HG03139 (cell line): ENCODE measurements around the gene S100A7A.
"Not testable (repeated sequence)": the region's sequence is repeated elsewhere in the genome, so short reads cannot be mapped to it uniquely, and the experiment has no call there.

Experiments
- ATAC-seq: cut with Tn5 transposase; IDR thresholded peaks from one replicate; pipeline ENCODE4 v1.9.1; 2021; ENCODE audit not compliant: unreplicated experiment

Gene S100A7A

GRCh38 chr1:153422450-153423068 is 6.2 kb downstream of the S100A7A start:
- no peak for ATAC-seq

- no peak for ATAC-seq
These were observed 10.5 kb downstream of the S100A7A start for GRCh38 chr1:153426809-153427208.

GRCh38 chr1:153428073-153428638 is 11.8 kb downstream of the S100A7A start:
- ATAC-seq = no peak

DNA sequence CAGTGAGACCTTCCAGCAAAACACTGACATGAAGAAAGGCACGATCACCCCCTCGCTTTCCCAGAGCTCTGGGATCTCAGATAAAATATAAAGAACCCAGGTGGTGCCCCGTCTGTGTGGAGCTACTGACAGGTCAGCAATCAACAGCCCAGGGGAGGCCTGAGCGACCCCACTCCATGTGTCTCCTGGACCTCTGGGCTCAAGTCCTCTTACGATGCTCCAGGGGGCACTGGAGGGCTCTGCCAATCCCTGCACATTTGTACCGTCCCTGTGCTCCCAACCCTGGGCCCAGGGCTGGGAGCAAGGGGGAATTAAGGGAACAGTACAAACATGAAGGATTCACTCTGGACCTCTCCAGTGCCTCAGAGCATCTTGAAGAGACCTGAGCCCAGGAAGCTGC is 12.5 kb downstream of the S100A7A start:
- ATAC-seq = no peak

DNA sequence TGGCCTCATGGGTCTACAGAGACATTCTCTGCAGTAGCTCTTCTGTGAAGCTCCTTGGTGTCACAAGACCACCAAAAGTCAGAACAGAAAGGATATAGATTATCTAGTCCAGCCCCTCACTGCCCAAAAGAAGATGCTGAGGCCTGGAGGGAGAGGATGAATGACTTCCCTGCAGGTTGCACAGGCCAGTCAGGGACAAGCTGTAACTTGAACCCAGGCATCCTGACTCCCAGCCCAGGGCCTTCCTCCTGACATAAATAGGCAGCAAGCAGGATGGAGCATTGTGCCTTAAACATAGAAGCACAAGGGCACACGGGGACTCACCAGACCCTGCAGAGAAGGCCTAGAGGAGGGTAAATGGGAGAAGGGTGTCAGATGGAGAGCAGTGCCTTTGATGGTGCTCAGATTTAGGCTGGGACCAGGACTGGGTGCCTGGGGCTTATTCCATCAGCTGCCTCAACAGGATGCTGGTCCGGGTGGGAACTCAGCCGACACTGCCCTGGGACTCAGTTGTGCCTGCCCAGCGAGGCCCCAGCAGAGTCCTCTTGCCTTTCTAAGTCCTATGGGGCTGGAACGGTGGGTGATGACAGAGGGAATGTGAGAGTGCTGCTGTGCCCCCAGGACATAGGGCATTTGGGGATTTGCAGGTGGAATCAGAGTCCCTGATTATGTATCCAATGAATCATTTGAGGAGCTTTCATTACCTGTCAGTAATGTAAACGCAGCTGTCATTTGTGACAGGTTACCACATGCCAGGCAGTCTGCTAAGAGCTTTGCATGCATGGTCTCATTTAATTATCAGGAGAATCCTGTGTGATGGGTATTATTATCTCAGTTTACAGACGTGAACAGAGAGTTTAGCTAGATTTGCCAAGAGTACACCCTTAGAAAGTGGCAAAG is 13.2 kb downstream of the S100A7A start:
- no peak for ATAC-seq

GRCh38 chr1:153430166-153430553 is 13.8 kb downstream of the S100A7A start:
- ATAC-seq = no peak

DNA sequence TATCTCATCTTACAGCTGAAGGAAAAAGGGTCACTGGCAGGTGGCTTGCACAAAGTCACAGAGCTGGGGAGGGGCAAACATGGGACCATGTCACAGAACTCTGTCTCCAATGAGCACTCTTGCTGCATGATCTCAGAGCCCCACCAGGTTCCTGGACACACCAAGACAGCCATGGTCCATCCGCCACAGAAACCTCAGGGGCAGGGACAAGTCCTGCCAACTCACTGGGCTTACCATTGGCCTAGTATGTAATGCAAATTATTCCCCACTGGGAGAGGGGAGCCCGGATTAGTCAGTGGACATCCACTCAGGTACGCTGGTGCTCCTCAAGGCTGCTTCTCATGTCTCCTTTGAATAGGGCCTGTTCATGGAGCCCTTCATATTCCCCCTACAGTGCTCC is 14.2 kb downstream of the S100A7A start:
- ATAC-seq = no peak

DNA sequence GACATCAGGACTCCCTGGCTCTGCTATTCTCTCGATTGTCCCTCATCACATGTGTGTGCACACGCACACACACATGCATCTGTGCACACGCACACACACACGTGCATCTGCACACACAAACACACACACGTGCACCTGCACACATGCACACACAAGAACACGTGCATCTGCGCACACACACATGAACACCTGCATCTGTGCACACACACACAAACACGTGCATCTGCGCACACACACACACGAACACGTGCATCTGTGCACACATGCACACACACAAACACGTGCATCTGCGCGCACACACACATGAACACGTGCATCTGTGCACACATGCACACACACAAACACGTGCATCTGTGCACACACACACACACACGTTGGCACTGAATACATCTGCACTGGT is 14.7 kb downstream of the S100A7A start:
- ATAC-seq = no peak

- no peak for ATAC-seq
These were observed 15.1 kb downstream of the S100A7A start for GRCh38 chr1:153431427-153431826.

- ATAC-seq = no peak
These were observed 15.6 kb downstream of the S100A7A start for GRCh38 chr1:153431928-153432327.

- no peak for ATAC-seq
These were observed 16.8 kb downstream of the S100A7A start for GRCh38 chr1:153432874-153433681.

GRCh38 chr1:153434746-153435455 is 18.6 kb downstream of the S100A7A start:
- ATAC-seq = no peak

DNA sequence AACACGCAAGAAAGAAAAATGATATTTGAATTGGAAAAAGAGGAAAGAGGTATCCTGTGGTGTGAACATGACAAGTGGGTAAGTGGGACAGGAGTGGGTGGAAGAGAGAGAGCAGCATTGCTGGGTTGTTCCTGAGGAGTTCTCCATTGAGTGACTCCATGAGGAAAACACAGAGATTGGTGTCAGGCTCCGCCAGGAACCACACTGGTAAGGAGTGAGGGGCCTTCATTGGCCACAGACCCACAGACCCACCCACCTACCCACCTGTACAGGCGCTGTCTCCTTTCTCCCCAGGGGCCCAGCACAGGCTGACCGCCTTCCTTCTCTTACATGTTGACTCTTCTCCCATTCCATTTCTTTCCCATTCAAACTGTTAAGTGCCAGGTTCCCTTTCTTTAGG is 20.9 kb downstream of the S100A7A start:
- no peak for ATAC-seq

GRCh38 chr1:153438599-153438998 is 22.3 kb downstream of the S100A7A start:
- ATAC-seq = no peak

- ATAC-seq = no peak
These were observed 23.0 kb downstream of the S100A7A start for GRCh38 chr1:153439273-153439672.

DNA sequence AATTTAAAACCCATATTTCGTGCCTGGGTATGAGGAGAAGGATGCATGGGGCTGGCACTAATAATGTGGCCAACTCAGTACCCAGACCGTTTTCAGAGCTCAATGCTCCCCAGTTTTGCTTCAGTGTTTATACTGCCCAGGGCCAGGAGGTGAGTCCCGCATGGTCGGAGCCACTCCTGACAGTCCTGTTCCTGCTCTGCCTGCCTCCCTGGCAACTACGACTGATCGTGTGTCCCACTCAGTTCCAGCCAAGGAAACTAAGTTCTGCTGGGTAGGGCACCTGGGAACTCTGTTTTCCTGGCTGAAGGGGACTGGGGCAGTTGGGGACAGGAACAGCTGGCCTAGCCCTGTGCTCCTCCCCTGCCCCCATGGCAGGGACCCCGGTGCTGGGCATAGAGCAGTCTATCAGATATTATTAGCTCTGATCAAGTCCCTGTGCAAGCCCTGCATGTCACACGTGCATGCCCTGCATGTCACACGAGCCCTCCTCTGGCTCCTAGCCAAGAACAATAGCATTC is 25.0 kb downstream of the S100A7A start:
- ATAC-seq = no peak

DNA sequence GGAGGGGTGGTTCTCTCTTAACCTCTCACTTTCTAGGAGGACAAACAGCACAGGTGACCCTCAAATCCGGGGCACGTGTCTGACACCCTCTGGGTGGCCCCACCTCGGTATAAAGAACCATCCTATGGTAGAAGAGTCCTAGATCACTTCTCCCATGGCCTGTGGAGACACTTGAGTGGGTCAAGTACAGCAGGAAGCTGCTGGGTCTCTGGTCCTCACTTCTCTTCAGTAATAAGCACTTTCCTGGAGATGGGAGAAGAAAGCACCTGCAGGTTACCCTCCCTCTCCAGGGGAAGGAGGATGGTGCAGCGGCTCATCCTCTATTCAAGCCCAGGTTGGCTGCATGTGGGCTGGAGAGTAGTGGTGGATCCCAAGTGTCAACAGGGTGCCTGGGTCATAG is 27.2 kb downstream of the S100A7A start:
- ATAC-seq = no peak

DNA sequence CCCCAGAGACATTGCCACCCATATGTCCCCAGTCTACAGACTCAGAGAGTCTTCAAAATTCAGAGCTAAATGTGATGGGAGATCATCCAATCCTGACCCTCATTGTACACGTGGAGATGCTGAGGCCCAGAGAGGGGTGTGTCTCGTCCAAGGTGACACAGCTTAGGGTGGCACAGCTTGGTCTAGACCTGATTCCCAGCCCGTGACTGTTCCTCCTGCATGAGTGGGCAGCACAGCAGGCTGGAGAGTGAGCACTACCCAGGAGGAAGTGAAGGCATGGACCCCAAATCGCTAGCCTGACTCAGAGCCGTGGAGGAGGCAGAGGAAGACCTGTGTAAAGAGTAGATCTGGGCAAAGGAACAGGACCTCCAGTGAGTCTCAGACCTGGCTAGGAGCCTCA is 27.8 kb downstream of the S100A7A start:
- no peak for ATAC-seq

GRCh38 chr1:153447498-153448170 is 31.3 kb downstream of the S100A7A start:
- ATAC-seq = no peak

DNA sequence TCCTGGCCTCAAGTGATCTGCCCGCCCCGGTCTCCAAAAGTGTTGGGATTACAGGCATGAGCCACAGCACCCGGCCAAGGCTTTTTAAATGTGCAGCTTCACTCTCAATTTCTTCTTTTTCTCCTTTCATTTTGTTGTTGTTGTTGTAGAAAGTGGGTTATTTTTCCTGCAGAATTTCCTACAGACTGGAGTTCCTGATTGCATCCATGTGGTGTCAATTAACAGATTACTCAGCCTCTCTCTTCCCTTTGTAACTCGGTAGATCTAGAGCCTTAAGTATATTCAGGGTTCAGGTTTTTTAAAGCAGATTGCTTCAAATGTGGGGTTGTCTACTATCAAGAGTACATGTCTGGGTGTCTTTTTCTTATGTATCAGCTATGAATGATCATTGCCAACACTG is 32.5 kb downstream of the S100A7A start:
- not testable (repeated sequence) for ATAC-seq
